ENCODE measurements around the gene ZNF106. TPM values are rescaled to one million over a fixed set of nuclear protein-coding genes. Genes with fewer than 3 reads are reported as not detected.

ZNF106 gene
- total RNA-seq, 1 experiment from 2014 or later, result 28.5 TPM

DNA sequence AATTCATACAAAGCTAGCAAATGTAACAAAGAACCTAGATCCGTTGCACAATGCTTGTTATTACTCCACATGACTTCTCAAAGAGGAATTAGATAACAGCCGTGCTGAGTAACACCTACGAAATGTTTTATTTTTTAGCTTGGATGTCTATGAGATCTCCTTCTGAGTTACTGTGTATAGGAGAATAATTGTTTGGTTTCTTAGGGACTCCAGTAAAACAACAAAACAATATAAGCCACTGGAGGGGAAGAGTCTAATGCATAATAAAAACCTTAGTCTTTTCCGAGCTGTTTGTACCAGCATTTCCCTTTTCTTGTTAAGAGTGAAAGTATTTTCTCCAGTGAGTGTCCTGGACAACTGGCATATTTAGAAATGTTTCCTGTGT, 20.1 kb upstream of the ZNF106 start:
- POLR2A ChIA-PET, result no interaction called here
- H2AFZ ChIP-seq (ENCODE audit: low read depth, low read length, poor library complexity, severe bottlenecking), result no peak overlapping the region
- H3K79me2 ChIP-seq (ENCODE audit: insufficient read depth, low read length), result no peaks in the 10 kb centered on the region
- H3K9ac ChIP-seq (ENCODE audit: low read length), result no peak overlapping the region
- no peak for ATAC-seq
- BruUV-seq (replicated peaks), result no TSS peak
- CTCF ChIA-PET, result no interaction called here
- no peaks in the 10 kb centered on the region for H4K20me1 ChIP-seq (ENCODE audit: insufficient read depth)
- no peaks in the 10 kb centered on the region for H3K9me2 ChIP-seq (ENCODE audit: insufficient read depth)
- intact Hi-C loops (cut with micrococcal nuclease), result no loop called here
- no peak for DNase-seq (ENCODE audit: low read depth, low spot score)
- no peaks in the 10 kb centered on the region for H3K4me1 ChIP-seq (ENCODE audit: control insufficient read depth in 1 of 2, insufficient read depth in 2 of 2, low read length in 2 of 2)
- RAD21 ChIA-PET (ENCODE audit: low non-redundant PET in 1 of 2, low total read pairs in 2 of 2, uncharacterized antibody in 2 of 2, unreplicated experiment in 2 of 2), result no interaction called here
- no peaks in the 10 kb centered on the region for H3K27me3 ChIP-seq (ENCODE audit: insufficient read depth, low read length)
- H3K9me3 ChIP-seq (ENCODE audit: control insufficient read depth in 1 of 2, insufficient read depth in 1 of 2, low read depth in 1 of 2, low read length in 2 of 2), result no peaks in the 10 kb centered on the region
- H3K4me2 ChIP-seq (ENCODE audit: low read length), result no peak overlapping the region
- H3K27ac ChIP-seq (ENCODE audit: low read depth, low read length), result no peak overlapping the region
- H3K36me3 ChIP-seq (ENCODE audit: control insufficient read depth in 1 of 2, insufficient read depth in 2 of 2, low read length in 2 of 2), result no peaks in the 10 kb centered on the region; a peak in 1 of 4 replicates
- TF ChIP-seq EZH2phosphoT487 (IDR thresholded peaks at IDR 0.05; ENCODE audit: borderline replicate concordance) (no peak), SP1 (IDR thresholded peaks at IDR 0.05; ENCODE audit: low read depth) (no peak), YY1 (IDR thresholded peaks at IDR 0.05; ENCODE audit: extremely low read depth, insufficient replicate concordance, low read depth, low read length) (no peak), CEBPB (IDR thresholded peaks at IDR 0.05; ENCODE audit: low read depth) (no peak), SRF (IDR thresholded peaks at IDR 0.05; ENCODE audit: low read depth) (no peak), ZNF274 (IDR thresholded peaks at IDR 0.05; ENCODE audit: low read depth, low read length) (no peak), RAD21 (IDR thresholded peaks at IDR 0.05; ENCODE audit: low read depth) (no peak), TCF7L2 (IDR thresholded peaks at IDR 0.05; ENCODE audit: borderline replicate concordance, extremely low read depth, insufficient read depth, insufficient read length) (no peak), ELF1 (IDR thresholded peaks at IDR 0.05; ENCODE audit: borderline replicate concordance, low read depth) (no peak), JUND (IDR thresholded peaks at IDR 0.05) (no peak), EGR1 (IDR thresholded peaks at IDR 0.05; ENCODE audit: low read depth) (no peak), POLR2AphosphoS5 (IDR thresholded peaks at IDR 0.05; ENCODE audit: low read depth, low read length) (no peak), SIN3A (IDR thresholded peaks at IDR 0.05; ENCODE audit: low read depth) (no peak), FOSL1 (IDR thresholded peaks at IDR 0.05; ENCODE audit: low read depth) (no peak)
- TF ChIP-seq, protein P1, sequence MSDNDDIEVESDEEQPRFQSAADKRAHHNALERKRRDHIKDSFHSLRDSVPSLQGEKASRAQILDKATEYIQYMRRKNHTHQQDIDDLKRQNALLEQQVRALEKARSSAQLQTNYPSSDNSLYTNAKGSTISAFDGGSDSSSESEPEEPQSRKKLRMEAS (IDR thresholded peaks at IDR 0.05), result no peak
- TF ChIP-seq, protein P2, sequence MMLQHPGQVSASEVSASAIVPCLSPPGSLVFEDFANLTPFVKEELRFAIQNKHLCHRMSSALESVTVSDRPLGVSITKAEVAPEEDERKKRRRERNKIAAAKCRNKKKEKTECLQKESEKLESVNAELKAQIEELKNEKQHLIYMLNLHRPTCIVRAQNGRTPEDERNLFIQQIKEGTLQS (IDR thresholded peaks at IDR 0.05), result no peak
- TF ChIP-seq, protein P3, sequence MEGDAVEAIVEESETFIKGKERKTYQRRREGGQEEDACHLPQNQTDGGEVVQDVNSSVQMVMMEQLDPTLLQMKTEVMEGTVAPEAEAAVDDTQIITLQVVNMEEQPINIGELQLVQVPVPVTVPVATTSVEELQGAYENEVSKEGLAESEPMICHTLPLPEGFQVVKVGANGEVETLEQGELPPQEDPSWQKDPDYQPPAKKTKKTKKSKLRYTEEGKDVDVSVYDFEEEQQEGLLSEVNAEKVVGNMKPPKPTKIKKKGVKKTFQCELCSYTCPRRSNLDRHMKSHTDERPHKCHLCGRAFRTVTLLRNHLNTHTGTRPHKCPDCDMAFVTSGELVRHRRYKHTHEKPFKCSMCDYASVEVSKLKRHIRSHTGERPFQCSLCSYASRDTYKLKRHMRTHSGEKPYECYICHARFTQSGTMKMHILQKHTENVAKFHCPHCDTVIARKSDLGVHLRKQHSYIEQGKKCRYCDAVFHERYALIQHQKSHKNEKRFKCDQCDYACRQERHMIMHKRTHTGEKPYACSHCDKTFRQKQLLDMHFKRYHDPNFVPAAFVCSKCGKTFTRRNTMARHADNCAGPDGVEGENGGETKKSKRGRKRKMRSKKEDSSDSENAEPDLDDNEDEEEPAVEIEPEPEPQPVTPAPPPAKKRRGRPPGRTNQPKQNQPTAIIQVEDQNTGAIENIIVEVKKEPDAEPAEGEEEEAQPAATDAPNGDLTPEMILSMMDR (IDR thresholded peaks at IDR 0.05 in 2 of 3, conservative IDR thresholded peaks at IDR 0.05 in 1 of 3; ENCODE audit: borderline replicate concordance in 1 of 3, insufficient read depth in 1 of 3, low read depth in 2 of 3, low read length in 2 of 3), result no peak
- TF ChIP-seq, protein P4, sequence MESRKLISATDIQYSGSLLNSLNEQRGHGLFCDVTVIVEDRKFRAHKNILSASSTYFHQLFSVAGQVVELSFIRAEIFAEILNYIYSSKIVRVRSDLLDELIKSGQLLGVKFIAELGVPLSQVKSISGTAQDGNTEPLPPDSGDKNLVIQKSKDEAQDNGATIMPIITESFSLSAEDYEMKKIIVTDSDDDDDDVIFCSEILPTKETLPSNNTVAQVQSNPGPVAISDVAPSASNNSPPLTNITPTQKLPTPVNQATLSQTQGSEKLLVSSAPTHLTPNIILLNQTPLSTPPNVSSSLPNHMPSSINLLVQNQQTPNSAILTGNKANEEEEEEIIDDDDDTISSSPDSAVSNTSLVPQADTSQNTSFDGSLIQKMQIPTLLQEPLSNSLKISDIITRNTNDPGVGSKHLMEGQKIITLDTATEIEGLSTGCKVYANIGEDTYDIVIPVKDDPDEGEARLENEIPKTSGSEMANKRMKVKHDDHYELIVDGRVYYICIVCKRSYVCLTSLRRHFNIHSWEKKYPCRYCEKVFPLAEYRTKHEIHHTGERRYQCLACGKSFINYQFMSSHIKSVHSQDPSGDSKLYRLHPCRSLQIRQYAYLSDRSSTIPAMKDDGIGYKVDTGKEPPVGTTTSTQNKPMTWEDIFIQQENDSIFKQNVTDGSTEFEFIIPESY (IDR thresholded peaks at IDR 0.05; ENCODE audit: extremely low read depth, insufficient replicate concordance, low read length), result no peak
- TF ChIP-seq, protein P5, sequence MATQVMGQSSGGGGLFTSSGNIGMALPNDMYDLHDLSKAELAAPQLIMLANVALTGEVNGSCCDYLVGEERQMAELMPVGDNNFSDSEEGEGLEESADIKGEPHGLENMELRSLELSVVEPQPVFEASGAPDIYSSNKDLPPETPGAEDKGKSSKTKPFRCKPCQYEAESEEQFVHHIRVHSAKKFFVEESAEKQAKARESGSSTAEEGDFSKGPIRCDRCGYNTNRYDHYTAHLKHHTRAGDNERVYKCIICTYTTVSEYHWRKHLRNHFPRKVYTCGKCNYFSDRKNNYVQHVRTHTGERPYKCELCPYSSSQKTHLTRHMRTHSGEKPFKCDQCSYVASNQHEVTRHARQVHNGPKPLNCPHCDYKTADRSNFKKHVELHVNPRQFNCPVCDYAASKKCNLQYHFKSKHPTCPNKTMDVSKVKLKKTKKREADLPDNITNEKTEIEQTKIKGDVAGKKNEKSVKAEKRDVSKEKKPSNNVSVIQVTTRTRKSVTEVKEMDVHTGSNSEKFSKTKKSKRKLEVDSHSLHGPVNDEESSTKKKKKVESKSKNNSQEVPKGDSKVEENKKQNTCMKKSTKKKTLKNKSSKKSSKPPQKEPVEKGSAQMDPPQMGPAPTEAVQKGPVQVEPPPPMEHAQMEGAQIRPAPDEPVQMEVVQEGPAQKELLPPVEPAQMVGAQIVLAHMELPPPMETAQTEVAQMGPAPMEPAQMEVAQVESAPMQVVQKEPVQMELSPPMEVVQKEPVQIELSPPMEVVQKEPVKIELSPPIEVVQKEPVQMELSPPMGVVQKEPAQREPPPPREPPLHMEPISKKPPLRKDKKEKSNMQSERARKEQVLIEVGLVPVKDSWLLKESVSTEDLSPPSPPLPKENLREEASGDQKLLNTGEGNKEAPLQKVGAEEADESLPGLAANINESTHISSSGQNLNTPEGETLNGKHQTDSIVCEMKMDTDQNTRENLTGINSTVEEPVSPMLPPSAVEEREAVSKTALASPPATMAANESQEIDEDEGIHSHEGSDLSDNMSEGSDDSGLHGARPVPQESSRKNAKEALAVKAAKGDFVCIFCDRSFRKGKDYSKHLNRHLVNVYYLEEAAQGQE (IDR thresholded peaks at IDR 0.05; ENCODE audit: low read depth), result no peak
- H3K4me3 ChIP-seq (replicated peaks in 1 of 2; ENCODE audit: low read depth in 1 of 2, low read length in 2 of 2), result no peak overlapping the region
